H1 (cell line): ENCODE data around the gene ABCA2. TPM values are rescaled to one million over a fixed set of nuclear protein-coding genes. Genes with fewer than 3 reads are reported as not detected.

Experiments
- CTCF ChIA-PET: fragments of 300-600 bp; sonication (Branson Sonifier 250); formaldehyde crosslinking; loops from one replicate; lab custom pipeline; 2021; ENCODE audit not compliant: partially characterized antibody; lab: Charles Lee
- POLR2A ChIA-PET: fragments of 300-600 bp; sonication (Branson Sonifier 250); formaldehyde crosslinking; loops from one replicate; lab custom pipeline; 2021; ENCODE audit warnings: inconsistent platforms; ENCODE audit not compliant: partially characterized antibody; lab: Charles Lee
- DNase-seq, 2 experiments: peaks; one replicate each; pipeline versions ENCODE4 v3.0.0 to v3.0.0-alpha.2; 2010 to 2022; ENCODE audit warnings: low spot score in 2 of 2, low read depth in 1 of 2, mixed read lengths in 1 of 2
- FAIRE-seq: peaks from 2 replicates; lab custom pipeline; 2011; peaks lifted over from hg19 to GRCh38; lab: Jason Lieb, UNC
- H2AFZ ChIP-seq: 2 replicates; pipeline ENCODE4 v1.8.1; 2012; ENCODE audit warnings: low read length, inconsistent platforms
- H2AK5ac ChIP-seq: 2 replicates; pipeline ENCODE4 v1.6.1; 2013; ENCODE audit warnings: low read depth, low read length
- H2BK120ac ChIP-seq: replicated peaks from 2 replicates; pipeline ENCODE3; 2013; ENCODE audit warnings: low read depth, low read length, inconsistent platforms
- H2BK12ac ChIP-seq: 2 replicates; pipeline ENCODE4 v1.6.1; 2013; ENCODE audit warnings: low read depth, low read length
- H2BK15ac ChIP-seq: 2 replicates; pipeline ENCODE4 v1.6.1; 2013; ENCODE audit warnings: low read length
- H2BK20ac ChIP-seq: 2 replicates; pipeline ENCODE4 v1.6.1; 2013; ENCODE audit warnings: low read length
- H2BK5ac ChIP-seq: 2 replicates; pipeline ENCODE4 v1.6.1; 2013; ENCODE audit warnings: low read depth, low read length
- H3K14ac ChIP-seq: 2 replicates; pipeline ENCODE4 v1.6.1; 2013; ENCODE audit warnings: inconsistent platforms; ENCODE audit not compliant: insufficient read length
- H3K18ac ChIP-seq: 2 replicates; pipeline ENCODE4 v1.6.1; 2013; ENCODE audit warnings: low read length; ENCODE audit errors: extremely low read depth
- H3K23ac ChIP-seq: 2 replicates; pipeline ENCODE4 v1.6.1; 2013; ENCODE audit warnings: inconsistent platforms; ENCODE audit not compliant: insufficient read length
- H3K23me2 ChIP-seq: 2 replicates; pipeline ENCODE4 v1.6.1; 2013; ENCODE audit warnings: low read depth, low read length
- H3K27ac ChIP-seq: 2 replicates; pipeline ENCODE4 v1.6.1; 2011; ENCODE audit warnings: low read depth, low read length, inconsistent platforms
- H3K27me3 ChIP-seq, 4 experiments: replicated peaks in 1 of 4; 1 replicate in 1 of 4; 2 replicates in 3 of 4; pipeline versions ENCODE4 v1.6.1 to v1.8.1; 2011 to 2013; ENCODE audit warnings: low read length in 3 of 4, mild to moderate bottlenecking in 3 of 4, inconsistent platforms in 2 of 4, mixed read lengths in 2 of 4, moderate library complexity in 1 of 4; ENCODE audit not compliant: control insufficient read depth in 3 of 4, insufficient read depth in 3 of 4; ENCODE audit errors: extremely low read depth in 1 of 4
- H3K36me3 ChIP-seq, 4 experiments: 2 replicates each; pipeline versions ENCODE4 v1.6.1 to v1.8.1; 2011 to 2013; ENCODE audit warnings: mild to moderate bottlenecking in 4 of 4, low read length in 3 of 4, moderate library complexity in 2 of 4, control low read depth in 1 of 4, inconsistent platforms in 1 of 4; ENCODE audit not compliant: insufficient read depth in 4 of 4, control insufficient read depth in 2 of 4
- H3K4ac ChIP-seq: replicated peaks from 2 replicates; pipeline ENCODE3; 2013; ENCODE audit warnings: low read length, low read depth, mixed read lengths, inconsistent platforms; ENCODE audit not compliant: insufficient read length
- H3K4me1 ChIP-seq, 4 experiments: replicated peaks in 1 of 4; 1 replicate in 1 of 4; 2 replicates in 3 of 4; pipeline versions ENCODE4 v1.6.1 to v1.8.1; 2011 to 2013; ENCODE audit warnings: low read length in 3 of 4, inconsistent platforms in 2 of 4, mixed read lengths in 1 of 4; ENCODE audit not compliant: insufficient read depth in 4 of 4, control insufficient read depth in 3 of 4
- H3K4me2 ChIP-seq, 2 experiments: 2 replicates each; pipeline versions ENCODE4 v1.6.1 to v1.8.1; 2011 to 2013; ENCODE audit warnings: low read depth in 2 of 2, low read length in 2 of 2, control low read depth in 1 of 2, inconsistent platforms in 1 of 2, mild to moderate bottlenecking in 1 of 2; ENCODE audit not compliant: insufficient read depth in 1 of 2
- H3K4me3 ChIP-seq, 4 experiments: fragments of 200-600, 300-600 bp in 1 of 4; sonication (generic), shearing (Covaris generic), sonication (Bioruptor Twin) in 1 of 4; 2 replicates each; pipeline versions ENCODE4 v1.5.1 to v1.8.1; 2011 to 2016; ENCODE audit warnings: low read length in 4 of 4, low read depth in 3 of 4, control low read depth in 2 of 4, inconsistent platforms in 2 of 4, mild to moderate bottlenecking in 2 of 4, mixed read lengths in 1 of 4, moderate library complexity in 1 of 4; ENCODE audit not compliant: insufficient read depth in 2 of 4; ENCODE audit errors: extremely low read depth in 1 of 4
- H3K56ac ChIP-seq: replicated peaks from 2 replicates; pipeline ENCODE3; 2013; ENCODE audit warnings: low read depth, mild to moderate bottlenecking, mixed read lengths, low read length, inconsistent platforms; ENCODE audit not compliant: insufficient read length
- H3K79me1 ChIP-seq: 2 replicates; pipeline ENCODE4 v1.6.1; 2013; ENCODE audit warnings: low read depth, low read length, control low read depth
- H3K79me2 ChIP-seq, 2 experiments: 2 replicates each; pipeline versions ENCODE4 v1.6.1 to v1.8.1; 2012 to 2013; ENCODE audit warnings: low read length in 2 of 2, mild to moderate bottlenecking in 2 of 2, inconsistent platforms in 1 of 2; ENCODE audit not compliant: insufficient read depth in 2 of 2, control insufficient read depth in 1 of 2
- H3K9ac ChIP-seq, 4 experiments: replicated peaks in 1 of 4; 1 replicate in 1 of 4; 2 replicates in 3 of 4; pipeline versions ENCODE4 v1.6.1 to v1.8.1; 2011 to 2013; ENCODE audit warnings: low read depth in 3 of 4, low read length in 3 of 4, control low read depth in 2 of 4, mild to moderate bottlenecking in 2 of 4, moderate library complexity in 2 of 4, inconsistent platforms in 1 of 4; ENCODE audit errors: extremely low read depth in 1 of 4
- H3K9me3 ChIP-seq, 2 experiments: 2 replicates each; pipeline versions ENCODE4 v1.6.1 to v1.8.1; 2012 to 2013; ENCODE audit warnings: mild to moderate bottlenecking in 2 of 2, moderate library complexity in 2 of 2, control low read depth in 1 of 2, inconsistent platforms in 1 of 2, low read depth in 1 of 2, low read length in 1 of 2, mixed read lengths in 1 of 2; ENCODE audit not compliant: insufficient read depth in 2 of 2
- H4K20me1 ChIP-seq, 2 experiments: replicated peaks in 1 of 2; 2 replicates each; pipeline versions ENCODE3 to v1.8.1; 2011 to 2013; ENCODE audit warnings: inconsistent platforms in 2 of 2, low read length in 2 of 2, mild to moderate bottlenecking in 1 of 2; ENCODE audit not compliant: insufficient read depth in 2 of 2, control insufficient read depth in 1 of 2
- H4K5ac ChIP-seq: 2 replicates; pipeline ENCODE4 v1.6.1; 2013; ENCODE audit warnings: low read length, low read depth, mixed read lengths, inconsistent platforms; ENCODE audit not compliant: insufficient read length
- H4K8ac ChIP-seq: 2 replicates; pipeline ENCODE4 v1.8.0; 2013; ENCODE audit warnings: mild to moderate bottlenecking, moderate library complexity, low read length, inconsistent platforms; ENCODE audit not compliant: insufficient read depth; ENCODE audit errors: extremely low read depth
- H4K91ac ChIP-seq: replicated peaks from 2 replicates; pipeline ENCODE3; 2013; ENCODE audit warnings: low read length, mixed read lengths, inconsistent platforms; ENCODE audit not compliant: insufficient read length
- CHD2 ChIP-seq: IDR thresholded peaks from 2 replicates; pipeline ENCODE4 v1.6.1; 2012; ENCODE audit warnings: low read length, improper control_type of control experiment
- RAD21 ChIP-seq, 2 experiments: IDR thresholded peaks in 1 of 2; conservative IDR thresholded peaks in 1 of 2; 2 replicates each; pipeline ENCODE4 v1.6.1; 2011; ENCODE audit warnings: low read depth in 2 of 2, low read length in 2 of 2, improper control_type of control experiment in 1 of 2, inconsistent platforms in 1 of 2, mild to moderate bottlenecking in 1 of 2, moderate library complexity in 1 of 2
- WGBS, 2 experiments: shearing (Covaris generic) in 1 of 2; methylation state at CpG; one replicate each; pipeline versions ENCODE4 v1.1.6 to v1.1.7; 2013 to 2015; ENCODE audit warnings: low lambda C conversion rate in 2 of 2, mixed read lengths in 2 of 2, inconsistent platforms in 1 of 2, low coverage in 1 of 2, missing lambda C conversion rate in 1 of 2; ENCODE audit not compliant: insufficient replicate concordance in 2 of 2, insufficient coverage in 1 of 2, insufficient read length in 1 of 2; ENCODE audit errors: extremely low coverage in 1 of 2, missing lambda C conversion rate in 1 of 2; 5-methylcytosine and 5-hydroxymethylcytosine counted together
- polyA plus RNA-seq, 7 experiments: library from polyadenylated mRNA; depleted of rRNA in 3 of 7; stranded (reverse) in 5 of 7; unstranded in 2 of 7; fragments of >200 nt in 5 of 7; fragments of 200-250 nt in 2 of 7; gene quantifications; 1 replicate in 5 of 7; 2 replicates in 1 of 7; 4 replicates in 1 of 7; pipeline versions ENCODE4 v1.2.1 to v1.2.3, GENCODE V29; 2011 to 2013; ENCODE audit warnings: missing spikeins in 2 of 7, mixed read lengths in 2 of 7
- total RNA-seq: library from RNA; stranded (reverse); fragmentation: NEBNext Ultra II Directional; extraction: Animal tissue kit (Norgen Biotek cat#: 25700); gene quantifications from 2 replicates; pipeline ENCODE4 v1.2.1, GENCODE V29; 2021

The ABCA2 gene
- total and polyA plus RNA-seq, 2 of the 8 experiments (the other 6 are each of a cell fraction or from before 2014, with no cell fraction given) = 12.5 to 14.3 TPM

- H3K4me1 ChIP-seq = peaks cover 0 to 20% (median 10%) of the 10 kb centered on the region in 4 experiments; a peak in 6 of 7 replicates
- H3K23ac ChIP-seq = no peak overlapping the region
- no peak overlapping the region for H3K18ac ChIP-seq
- H2BK120ac ChIP-seq = no peak overlapping the region
- no peak overlapping the region for H3K56ac ChIP-seq
- CTCF ChIA-PET = interaction anchor here (1.4 to 5.6 kb wide), 3 partner anchors 9 to 38 kb away, joined by 3 to 29 read pairs (median 18); partner anchors contain the start of gene PTGDS
- no peak overlapping the region for H4K91ac ChIP-seq
- POLR2A ChIA-PET = interaction anchor here (1.3 kb wide), 1 partner anchor 19 kb away, joined by 3 read pairs; no protein-coding TSS in a partner anchor
- TF ChIP-seq RAD21 (IDR thresholded peaks at IDR 0.05 in 1 of 2, conservative IDR thresholded peaks at IDR 0.05 in 1 of 2; ENCODE audit: low read depth in 2 of 2, low read length in 2 of 2) = peak in 1 of 2 experiments; percentile 8; a peak in 1 of 4 replicates
- TF ChIP-seq CHD2 = no peak
- TF ChIP-seq, all 59 proteins: peak for 1
- no peak overlapping the region for H3K27ac ChIP-seq
- DNase-seq (no peak), FAIRE-seq (no peak)
- H3K79me1 ChIP-seq = no peaks in the 10 kb centered on the region
- H2AK5ac ChIP-seq = no peak overlapping the region
- 0 out of 2 replicates have a peak overlapping the region, but pooled peaks have one; percentile 35 for H2BK5ac ChIP-seq
- H4K20me1 ChIP-seq = peaks cover 0 to 2% of the 10 kb centered on the region in 2 experiments
- no peak overlapping the region for H2BK15ac ChIP-seq
- H3K23me2 ChIP-seq = peaks cover 12% of the 10 kb centered on the region
- H3K36me3 ChIP-seq = peaks cover 0 to 2% (median 0%) of the 10 kb centered on the region in 4 experiments; a peak in 1 of 8 replicates
- no peaks in the 10 kb centered on the region; a peak in 1 of 7 replicates for H3K27me3 ChIP-seq
- no peak overlapping the region for H4K8ac ChIP-seq
- no peaks in the 10 kb centered on the region for H3K79me2 ChIP-seq
- H3K14ac ChIP-seq = no peak overlapping the region
- no peak overlapping the region for H3K4me3 ChIP-seq
- H3K9ac ChIP-seq = no peak overlapping the region
- no peak overlapping the region for H4K5ac ChIP-seq
- no peak overlapping the region for H2BK20ac ChIP-seq
- 0 out of 4 replicates have a peak overlapping the region, but pooled peaks of 1 of the 2 experiments have one; percentile 77 for H3K4me2 ChIP-seq
- H3K4ac ChIP-seq = no peak overlapping the region
- 95% methylated on average over 16 of the region's 18 CpGs; no CpG with 5 or more reads in 1 of the 2 experiments for WGBS, 2 experiments
- H3K9me3 ChIP-seq = no peaks in the 10 kb centered on the region
- H2BK12ac ChIP-seq = peak overlapping the region; percentile 60; the same call in 1 of the 2 replicates
- no peak overlapping the region for H2AFZ ChIP-seq
Observed at GRCh38 chr9:136997830-136998234, 30.2 kb downstream of the ABCA2 start.
